NCI-H526 treated with DMSO at 0.1 percent for 48 hours (cell line): ENCODE results near the gene CDH24.

Experiments used
- DNase-seq: peaks from one replicate; lab custom pipeline; 2025; lab: John Stamatoyannopoulos, UW

Gene CDH24

GRCh38 chr14:23089498-23090253, 32.4 kb upstream of the CDH24 start:
- no peak for DNase-seq

- no peak for DNase-seq
Measured at GRCh38 chr14:23086565-23086964, 29.2 kb upstream of the CDH24 start.

GRCh38 chr14:23085458-23085857, 28.1 kb upstream of the CDH24 start:
- DNase-seq: no peak

GRCh38 chr14:23080474-23080873, 23.2 kb upstream of the CDH24 start:
- no peak for DNase-seq

- DNase-seq: no peak
Measured at GRCh38 chr14:23079716-23080115, 22.4 kb upstream of the CDH24 start.

- DNase-seq: no peak
Measured at GRCh38 chr14:23078692-23079116, 21.4 kb upstream of the CDH24 start.

GRCh38 chr14:23077962-23078361, 20.6 kb upstream of the CDH24 start:
- no peak for DNase-seq

- no peak for DNase-seq
Measured at GRCh38 chr14:23076785-23077408, 19.6 kb upstream of the CDH24 start.

- no peak for DNase-seq
Measured at GRCh38 chr14:23074906-23075305, 17.6 kb upstream of the CDH24 start.

GRCh38 chr14:23071921-23072539, 14.7 kb upstream of the CDH24 start:
- DNase-seq: no peak

GRCh38 chr14:23071244-23071920, 14.1 kb upstream of the CDH24 start:
- no peak for DNase-seq

- no peak for DNase-seq
Measured at GRCh38 chr14:23070262-23071129, 13.2 kb upstream of the CDH24 start.

- DNase-seq: no peak
Measured at GRCh38 chr14:23069413-23069806, 12.1 kb upstream of the CDH24 start.

- no peak for DNase-seq
Measured at GRCh38 chr14:23068789-23069412, 11.6 kb upstream of the CDH24 start.

- no peak for DNase-seq
Measured at GRCh38 chr14:23067847-23068788, 10.8 kb upstream of the CDH24 start.

GRCh38 chr14:23066855-23067744, 9.8 kb upstream of the CDH24 start:
- no peak for DNase-seq

GRCh38 chr14:23066368-23066767, 9.0 kb upstream of the CDH24 start:
- DNase-seq: no peak

GRCh38 chr14:23063601-23064000, 6.3 kb upstream of the CDH24 start:
- DNase-seq: no peak

- no peak for DNase-seq
Measured at GRCh38 chr14:23062002-23062401, 4.7 kb upstream of the CDH24 start.
